NCI-H82 (cell line): Measurements from ENCODE around the gene ESRRG.

Experiments
- DNase-seq: peaks from one replicate; lab custom pipeline; 2025; lab: John Stamatoyannopoulos, UW

Gene ESRRG

GRCh38 chr1:216627252-216627651 is 96.0 kb downstream of the ESRRG start:
- no peak for DNase-seq

GRCh38 chr1:216626394-216627067 is 96.7 kb downstream of the ESRRG start:
- no peak for DNase-seq

GRCh38 chr1:216621536-216621935 is 101.7 kb downstream of the ESRRG start:
- DNase-seq, result peak; percentile 96

- no peak for DNase-seq
These were observed 106.0 kb downstream of the ESRRG start for GRCh38 chr1:216617081-216617875.

GRCh38 chr1:216616425-216616824 is 106.8 kb downstream of the ESRRG start:
- no peak for DNase-seq

- peak; percentile 37 for DNase-seq
These were observed 109.0 kb downstream of the ESRRG start for GRCh38 chr1:216614011-216614934.

- peak; percentile 65 for DNase-seq
These were observed 110.9 kb downstream of the ESRRG start for GRCh38 chr1:216612291-216612690.

GRCh38 chr1:216607067-216607697 is 116.0 kb downstream of the ESRRG start:
- no peak for DNase-seq

GRCh38 chr1:216606047-216606637 is 117.1 kb downstream of the ESRRG start:
- DNase-seq, result peak; percentile 63

- peak; percentile 93 for DNase-seq
These were observed 118.5 kb downstream of the ESRRG start for GRCh38 chr1:216604771-216605170.

GRCh38 chr1:216600730-216601609 is 122.3 kb downstream of the ESRRG start:
- no peak for DNase-seq

GRCh38 chr1:216599851-216600250 is 123.4 kb downstream of the ESRRG start:
- peak; percentile 48 for DNase-seq

GRCh38 chr1:216598448-216598847 is 124.8 kb downstream of the ESRRG start:
- no peak for DNase-seq

- no peak for DNase-seq
These were observed 126.9 kb downstream of the ESRRG start for GRCh38 chr1:216596281-216596862.

- DNase-seq, result no peak
These were observed 135.5 kb downstream of the ESRRG start for GRCh38 chr1:216587715-216588114.

- no peak for DNase-seq
These were observed 141.1 kb downstream of the ESRRG start for GRCh38 chr1:216582151-216582550.

GRCh38 chr1:216580538-216581057 is 142.6 kb downstream of the ESRRG start:
- DNase-seq, result no peak

GRCh38 chr1:216576234-216576937 is 146.8 kb downstream of the ESRRG start:
- DNase-seq, result no peak

- peak; percentile 74 for DNase-seq
These were observed 156.5 kb downstream of the ESRRG start for GRCh38 chr1:216566641-216567205.
